ENCODE results near the gene TMEM184A. TPM values are rescaled to one million over a fixed set of nuclear protein-coding genes. Genes with fewer than 3 reads are reported as not detected.

Gene TMEM184A
- total and polyA plus RNA-seq, 2 donors (not counting 1 experiment from before 2014, with no cell fraction given), result not detected

- Histone ChIP-seq H3K27me3 (replicated peaks in 1 of 4; ENCODE audit: control extremely low read depth in 1 of 4, control insufficient read depth in 3 of 4, insufficient read depth in 4 of 4, low read length in 3 of 4) (no peaks in the 10 kb centered on the region), H2AFZ (ENCODE audit: insufficient read depth, low read depth, low read length, poor library complexity, severe bottlenecking) (no peak overlapping the region), H3K4me2 (replicated peaks; ENCODE audit: low read depth, low read length, poor library complexity, severe bottlenecking) (no peak overlapping the region), H3K27ac (ENCODE audit: low read length in 2 of 2) (no peak overlapping the region), H3K4me3 (ENCODE audit: control extremely low read depth in 1 of 5, extremely low read depth in 1 of 5, insufficient read depth in 1 of 5, low read depth in 2 of 5, low read length in 4 of 5) (no peak overlapping the region), H4K20me1 (ENCODE audit: control insufficient read depth, insufficient read depth, low read length, poor library complexity, severe bottlenecking) (no peaks in the 10 kb centered on the region), H3K4me1 (ENCODE audit: control insufficient read depth in 2 of 2, insufficient read depth in 2 of 2, low read length in 2 of 2) (peaks cover 52 to 67% of the 10 kb centered on the region in 2 donors), H3K9me3 (ENCODE audit: control extremely low read depth in 1 of 3, control insufficient read depth in 2 of 3, insufficient read depth in 1 of 3, low read length in 2 of 3) (peaks cover 0 to 3% (median 0%) of the 10 kb centered on the region in 3 donors), H3K36me3 (replicated peaks in 1 of 2; ENCODE audit: control extremely low read depth in 1 of 2, control insufficient read depth in 1 of 2, extremely low read depth in 1 of 2, insufficient read depth in 2 of 2, low read length in 1 of 2) (no peaks in the 10 kb centered on the region), H3K9ac (ENCODE audit: low read length) (no peak overlapping the region), H3K79me2 (ENCODE audit: control insufficient read depth, insufficient read depth, low read length) (peaks cover 3% of the 10 kb centered on the region)
- no peaks in the 10 kb centered on the region for H3K27me3 Mint-ChIP-seq
- H3K27ac Mint-ChIP-seq, result peak overlapping the region; percentile 46
- H3K9me3 Mint-ChIP-seq (ENCODE audit: insufficient read depth), result no peaks in the 10 kb centered on the region
- no peak overlapping the region for H3K4me3 Mint-ChIP-seq
- no peak for TF ChIP-seq EZH2 (IDR thresholded peaks at IDR 0.05; ENCODE audit: borderline replicate concordance, insufficient read depth, low read depth, low read length, poor library complexity, severe bottlenecking)
- no peak for TF ChIP-seq CTCF (IDR thresholded peaks at IDR 0.05)
- WGBS (ENCODE audit: insufficient coverage), result 87% methylated on average over 13 of the region's 14 CpGs
- CTCF ChIA-PET, result no interaction called here
- H3K4me1 Mint-ChIP-seq, result peaks cover 57% of the 10 kb centered on the region
- POLR2A ChIA-PET, result no interaction called here
- no peak for ATAC-seq (ENCODE audit: low read depth)
- intact Hi-C loops (cut with micrococcal nuclease), result no loop called here
- DNase-seq, result no peak
Observed at GRCh38 chr7:1509226-1509625, 46.8 kb downstream of the TMEM184A start.

GRCh38 chr7:1508277-1508758 lies 47.7 kb downstream of the TMEM184A start:
- no peak for TF ChIP-seq EZH2 (IDR thresholded peaks at IDR 0.05; ENCODE audit: borderline replicate concordance, insufficient read depth, low read depth, low read length, poor library complexity, severe bottlenecking)
- peak overlapping the region; percentile 63 for H3K27ac Mint-ChIP-seq
- WGBS (ENCODE audit: insufficient coverage), result 10% methylated on average over 9 of the region's 10 CpGs
- intact Hi-C loops (cut with micrococcal nuclease), result no loop called here
- Histone ChIP-seq H3K27me3 (replicated peaks in 1 of 4; ENCODE audit: control extremely low read depth in 1 of 4, control insufficient read depth in 3 of 4, insufficient read depth in 4 of 4, low read length in 3 of 4) (no peaks in the 10 kb centered on the region), H3K4me2 (replicated peaks; ENCODE audit: low read depth, low read length, poor library complexity, severe bottlenecking) (no peak overlapping the region), H3K79me2 (ENCODE audit: control insufficient read depth, insufficient read depth, low read length) (peaks cover 12% of the 10 kb centered on the region), H3K27ac (ENCODE audit: low read length in 2 of 2) (peak overlapping the region in 1 of 2 donors; percentile 12), H3K4me1 (ENCODE audit: control insufficient read depth in 2 of 2, insufficient read depth in 2 of 2, low read length in 2 of 2) (peaks cover 49 to 62% of the 10 kb centered on the region in 2 donors), H3K9ac (ENCODE audit: low read length) (no peak overlapping the region), H3K36me3 (replicated peaks in 1 of 2; ENCODE audit: control extremely low read depth in 1 of 2, control insufficient read depth in 1 of 2, extremely low read depth in 1 of 2, insufficient read depth in 2 of 2, low read length in 1 of 2) (no peaks in the 10 kb centered on the region), H3K4me3 (ENCODE audit: control extremely low read depth in 1 of 5, extremely low read depth in 1 of 5, insufficient read depth in 1 of 5, low read depth in 2 of 5, low read length in 4 of 5) (no peak overlapping the region), H3K9me3 (ENCODE audit: control extremely low read depth in 1 of 3, control insufficient read depth in 2 of 3, insufficient read depth in 1 of 3, low read length in 2 of 3) (peaks cover 0 to 3% (median 0%) of the 10 kb centered on the region in 3 donors), H4K20me1 (ENCODE audit: control insufficient read depth, insufficient read depth, low read length, poor library complexity, severe bottlenecking) (peaks cover 6% of the 10 kb centered on the region), H2AFZ (ENCODE audit: insufficient read depth, low read depth, low read length, poor library complexity, severe bottlenecking) (no peak overlapping the region)
- peaks cover 53% of the 10 kb centered on the region for H3K4me1 Mint-ChIP-seq
- POLR2A ChIA-PET, result no interaction called here
- H3K27me3 Mint-ChIP-seq, result no peaks in the 10 kb centered on the region
- H3K9me3 Mint-ChIP-seq (ENCODE audit: insufficient read depth), result no peaks in the 10 kb centered on the region
- CTCF ChIA-PET, result no interaction called here
- no peak for ATAC-seq (ENCODE audit: low read depth)
- H3K4me3 Mint-ChIP-seq, result peak overlapping the region; percentile 6
- no peak for DNase-seq

Data from B cell (primary cell).